Activated CD8-positive, alpha-beta T cell treated with anti-CD3 and anti-CD28 coated beads for 36 hours (primary cell): ENCODE measurements around the gene TMEM179B. TPM values are rescaled to one million over a fixed set of nuclear protein-coding genes. Genes with fewer than 3 reads are reported as not detected.
A peak's percentile ranks its signal among the peaks of the same experiment; 100 is the strongest.
"Not testable (repeated sequence)": the region's sequence is repeated elsewhere in the genome, so short reads cannot be mapped to it uniquely, and the experiment has no call there.

ENCODE experiments used
- ATAC-seq: fragments of 200-7000 bp; cut with Tn5 transposase; one replicate; pipeline ENCODE4 v1.10.0; 2021; ENCODE audit warnings: mild to moderate bottlenecking, moderate library complexity
- CTCF ChIA-PET: fragments of 350-600 bp; sonication (Branson Sonifier 250); formaldehyde crosslinking; loops from one replicate; lab custom pipeline; 2021; ENCODE audit warnings: antibody characterized with exemption; lab: Charles Lee
- POLR2A ChIA-PET: fragments of 350-600 bp; sonication (Branson Sonifier 250); formaldehyde crosslinking; loops from one replicate; lab custom pipeline; 2021; ENCODE audit warnings: antibody characterized with exemption; lab: Charles Lee
- DNase-seq: peaks from one replicate; pipeline ENCODE4 v3.0.0-alpha.2; 2020
- H3K27ac Mint-ChIP-seq: one replicate; pipeline ENCODE4 v1.8.0; 2021; ENCODE audit warnings: mild to moderate bottlenecking, mixed read lengths
- H3K27me3 Mint-ChIP-seq: one replicate; pipeline ENCODE4 v1.8.0; 2021; ENCODE audit warnings: mixed read lengths
- H3K36me3 Mint-ChIP-seq: one replicate; pipeline ENCODE4 v1.8.0; 2021; ENCODE audit warnings: low read depth, mixed read lengths
- H3K4me1 Mint-ChIP-seq: one replicate; pipeline ENCODE4 v1.8.0; 2021; ENCODE audit warnings: low read depth, mixed read lengths
- H3K4me3 Mint-ChIP-seq: one replicate; pipeline ENCODE4 v1.8.0; 2021; ENCODE audit warnings: mild to moderate bottlenecking, moderate library complexity, mixed read lengths
- H3K9me3 Mint-ChIP-seq: one replicate; pipeline ENCODE4 v1.8.0; 2021; ENCODE audit warnings: mixed read lengths
- intact Hi-C: fragments of 100-400 bp; cut with micrococcal nuclease; formaldehyde crosslinking; loops from one replicate; pipeline ENCODE4 v1.10.0; 2022
- total RNA-seq, 2 experiments: library from RNA; stranded (reverse); gene quantifications; one replicate each; pipeline ENCODE4 v1.2.3, GENCODE V29; 2021
- TF ChIP-seq, protein P1 (sequence below): fragments of 200-600 bp; IDR thresholded peaks from one replicate; pipeline ENCODE4 v1.8.0; 2022; ENCODE audit warnings: antibody characterized with exemption, mild to moderate bottlenecking

TMEM179B gene, protein sequence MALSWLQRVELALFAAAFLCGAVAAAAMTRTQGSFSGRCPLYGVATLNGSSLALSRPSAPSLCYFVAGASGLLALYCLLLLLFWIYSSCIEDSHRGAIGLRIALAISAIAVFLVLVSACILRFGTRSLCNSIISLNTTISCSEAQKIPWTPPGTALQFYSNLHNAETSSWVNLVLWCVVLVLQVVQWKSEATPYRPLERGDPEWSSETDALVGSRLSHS
- total RNA-seq, result 10 to 100 TPM; 18.6 to 19.5 TPM

DNA sequence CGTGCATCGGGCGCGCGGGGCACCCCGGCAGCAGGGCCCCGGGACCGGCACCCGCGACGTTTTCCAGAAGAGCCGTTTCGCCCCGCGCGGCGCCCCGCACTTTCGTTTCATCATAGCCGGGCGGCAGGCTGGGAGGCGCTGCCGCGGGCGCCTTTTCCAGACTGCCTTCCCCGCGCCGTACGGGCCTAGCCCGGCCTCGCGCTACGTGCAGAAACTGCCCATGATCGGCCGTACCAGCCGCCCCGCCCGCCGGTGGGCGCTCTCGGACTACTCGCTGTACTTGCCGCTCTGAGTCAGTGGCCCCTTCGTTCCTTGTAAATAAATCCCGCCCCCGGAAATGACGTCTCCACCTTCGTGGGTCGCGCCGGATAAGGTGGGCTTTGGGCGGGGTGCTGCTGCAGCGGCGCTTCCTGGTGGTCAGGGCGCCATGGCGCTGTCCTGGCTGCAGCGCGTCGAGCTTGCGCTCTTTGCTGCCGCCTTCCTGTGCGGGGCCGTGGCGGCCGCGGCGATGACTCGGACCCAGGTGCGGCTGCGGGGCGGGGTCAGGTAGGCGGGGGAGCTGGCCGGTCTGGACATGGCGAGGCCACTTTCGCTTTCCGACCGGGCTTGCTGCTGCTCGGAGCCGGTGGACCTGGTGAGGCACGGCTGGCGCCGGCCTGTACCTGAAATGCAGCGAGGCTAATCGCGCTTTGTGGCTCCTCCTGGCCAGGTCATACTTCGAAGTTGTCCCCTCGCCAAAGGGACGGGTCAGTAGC lies at the start of gene TMEM179B:
TMEM179B (plus strand) TSS at position 398 of the 755 bp plus-strand sequence; CDS start at position 428, 30 bp downstream.
- TF ChIP-seq, protein P1, sequence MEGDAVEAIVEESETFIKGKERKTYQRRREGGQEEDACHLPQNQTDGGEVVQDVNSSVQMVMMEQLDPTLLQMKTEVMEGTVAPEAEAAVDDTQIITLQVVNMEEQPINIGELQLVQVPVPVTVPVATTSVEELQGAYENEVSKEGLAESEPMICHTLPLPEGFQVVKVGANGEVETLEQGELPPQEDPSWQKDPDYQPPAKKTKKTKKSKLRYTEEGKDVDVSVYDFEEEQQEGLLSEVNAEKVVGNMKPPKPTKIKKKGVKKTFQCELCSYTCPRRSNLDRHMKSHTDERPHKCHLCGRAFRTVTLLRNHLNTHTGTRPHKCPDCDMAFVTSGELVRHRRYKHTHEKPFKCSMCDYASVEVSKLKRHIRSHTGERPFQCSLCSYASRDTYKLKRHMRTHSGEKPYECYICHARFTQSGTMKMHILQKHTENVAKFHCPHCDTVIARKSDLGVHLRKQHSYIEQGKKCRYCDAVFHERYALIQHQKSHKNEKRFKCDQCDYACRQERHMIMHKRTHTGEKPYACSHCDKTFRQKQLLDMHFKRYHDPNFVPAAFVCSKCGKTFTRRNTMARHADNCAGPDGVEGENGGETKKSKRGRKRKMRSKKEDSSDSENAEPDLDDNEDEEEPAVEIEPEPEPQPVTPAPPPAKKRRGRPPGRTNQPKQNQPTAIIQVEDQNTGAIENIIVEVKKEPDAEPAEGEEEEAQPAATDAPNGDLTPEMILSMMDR, result peak; percentile 69
- Mint-ChIP-seq H3K27me3 (no peaks in the 10 kb centered on the region), H3K36me3 (peaks cover 52% of the 10 kb centered on the region), H3K9me3 (no peaks in the 10 kb centered on the region), H3K27ac (peak within 1 kb of the TSS; percentile 95), H3K4me1 (peaks cover 41% of the 10 kb centered on the region), H3K4me3 (peak within 1 kb of the TSS; percentile 95)
- peak; percentile 100 for DNase-seq
- ChIA-PET CTCF (interaction anchor here (0.7 to 5.3 kb wide), 50 partner anchors 9 to 1079 kb away, joined by 3 to 74 read pairs (median 8); partner anchors contain the start of genes HNRNPUL2, NXF1, POLR2G and SLC3A2), POLR2A (interaction anchor here (0.6 to 11.0 kb wide), 28 partner anchors 9 to 518 kb away, joined by 3 to 228 read pairs (median 5); partner anchors contain the start of genes HNRNPUL2, LBHD1, NXF1 and POLR2G)
- ATAC-seq, result peak; percentile 75
- intact Hi-C loops, result loop anchor here (5.0 kb wide), 2 partner anchors 45 to 95 kb away; partner anchors contain the start of genes SLC3A2, STX5 and TEX54

DNA sequence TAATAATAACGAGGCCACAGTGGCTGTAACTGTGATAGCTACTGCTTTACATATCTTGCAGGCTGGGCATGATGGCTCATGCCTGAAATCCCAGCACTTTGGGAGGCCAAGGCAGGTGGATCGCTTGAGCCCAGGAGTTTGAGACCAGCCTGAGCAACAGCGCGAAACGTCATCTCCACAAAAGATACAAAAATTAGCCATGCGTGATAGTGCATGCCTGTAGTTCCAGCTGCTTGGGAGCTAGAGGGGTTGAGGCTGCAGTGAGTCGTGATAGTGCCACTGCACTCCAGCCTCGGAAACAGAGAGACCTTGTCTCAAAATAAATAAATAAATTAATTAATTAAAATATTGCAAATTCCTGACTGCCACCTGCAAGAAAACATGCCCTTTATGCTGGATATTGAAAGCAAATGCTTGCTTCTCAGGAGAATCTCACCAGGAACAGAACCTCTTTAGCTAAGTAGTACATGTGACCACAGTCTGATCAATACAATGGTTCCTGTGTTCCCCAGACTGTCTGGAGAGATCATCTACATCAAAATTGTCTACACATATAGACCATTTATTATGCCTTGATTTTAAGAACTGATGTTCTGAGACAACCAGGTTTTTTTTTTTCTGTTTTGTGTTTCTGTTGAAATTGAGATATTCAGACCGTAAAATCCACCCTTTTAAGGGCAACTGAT lies 39.6 kb upstream of the TMEM179B start:
- TF ChIP-seq, protein P1, result no peak
- no peak for ATAC-seq
- POLR2A ChIA-PET, result interaction anchor here (0.7 to 1.4 kb wide), 4 partner anchors 10 to 134 kb away, joined by 3 to 4 read pairs (median 4); partner anchors contain the start of gene SLC3A2
- Mint-ChIP-seq H3K4me3 (no peak overlapping the region), H3K4me1 (peaks cover 20% of the 10 kb centered on the region), H3K27ac (peak overlapping the region; percentile 36), H3K36me3 (peaks cover 7% of the 10 kb centered on the region), H3K27me3 (no peaks in the 10 kb centered on the region), H3K9me3 (no peaks in the 10 kb centered on the region)
- CTCF ChIA-PET, result interaction anchor here (0.9 to 1.4 kb wide), 6 partner anchors 14 to 115 kb away, joined by 3 to 7 read pairs (median 3); partner anchors contain the start of genes POLR2G and TMEM179B
- intact Hi-C loops, result no loop called here
- no peak for DNase-seq

DNA sequence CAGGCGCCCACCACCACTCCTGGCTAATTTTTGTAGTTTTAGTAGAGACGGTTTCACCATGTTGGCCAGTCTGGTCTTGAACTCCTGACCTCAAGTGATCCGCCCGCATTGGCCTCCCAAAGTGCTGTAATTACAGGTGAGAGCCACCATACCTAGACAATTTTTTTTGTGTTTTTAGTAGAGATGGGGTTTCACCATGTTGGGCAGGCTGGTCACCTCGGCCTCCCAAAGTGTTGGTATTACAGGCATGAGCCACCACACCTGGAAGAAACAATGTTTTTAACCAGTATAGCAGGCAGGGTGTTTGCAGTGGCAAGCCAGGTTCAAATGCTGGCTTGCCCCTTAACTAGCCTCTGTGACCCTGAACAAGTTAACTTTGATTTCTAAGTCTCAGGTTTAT lies 37.3 kb upstream of the TMEM179B start:
- peaks cover 29% of the 10 kb centered on the region for H3K4me1 Mint-ChIP-seq
- ATAC-seq, intact Hi-C loops, H3K27ac Mint-ChIP-seq, H3K4me3 Mint-ChIP-seq, POLR2A ChIA-PET, DNase-seq, H3K27me3 Mint-ChIP-seq, H3K9me3 Mint-ChIP-seq: not testable (repeated sequence)
- peaks cover 13% of the 10 kb centered on the region for H3K36me3 Mint-ChIP-seq
- CTCF ChIA-PET, result interaction anchor here (1.2 kb wide), 1 partner anchor 12 kb away, joined by 3 read pairs; no protein-coding TSS in a partner anchor

DNA sequence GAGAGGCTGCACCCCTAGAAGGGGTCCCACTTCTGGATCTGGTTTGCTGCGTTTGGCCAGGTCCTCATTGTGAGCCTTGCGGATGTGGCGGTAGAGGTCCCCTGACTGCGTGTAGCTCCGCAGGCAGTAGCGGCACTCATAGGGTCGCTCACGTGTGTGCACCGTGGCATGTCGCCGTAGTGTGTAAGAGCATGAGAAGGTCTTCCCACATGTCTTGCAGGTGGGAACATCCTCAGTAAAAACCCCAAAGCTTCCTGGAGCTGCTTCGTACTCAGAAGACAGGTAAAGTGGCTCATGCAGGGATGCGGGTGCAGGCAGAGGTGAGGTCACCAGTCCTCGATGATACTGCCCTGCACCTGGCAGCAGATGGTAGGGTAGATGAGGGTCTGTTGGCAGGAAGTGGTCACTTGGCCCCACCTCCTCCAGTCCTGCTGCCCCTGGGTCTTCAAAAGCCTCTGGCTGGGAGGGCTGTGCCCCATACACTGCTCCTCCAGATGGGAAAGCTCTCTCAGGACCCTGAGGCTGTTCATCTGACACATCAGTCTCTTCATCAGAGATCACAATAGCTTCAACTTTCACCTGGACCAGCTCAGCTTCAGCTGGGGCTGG lies 34.9 kb upstream of the TMEM179B start:
- H3K27me3 Mint-ChIP-seq, result no peaks in the 10 kb centered on the region
- ATAC-seq (no peak), DNase-seq (no peak)
- H3K4me3 Mint-ChIP-seq, result no peak overlapping the region
- ChIA-PET CTCF (interaction anchor here (0.7 kb wide), 2 partner anchors 11 to 34 kb away, joined by 3 to 5 read pairs; no protein-coding TSS in a partner anchor), POLR2A (interaction anchor here (0.6 to 5.2 kb wide), 11 partner anchors 10 to 103 kb away, joined by 3 to 31 read pairs (median 7); partner anchors contain the start of genes NXF1, POLR2G and TAF6L)
- peaks cover 13% of the 10 kb centered on the region for H3K36me3 Mint-ChIP-seq
- TF ChIP-seq, protein P1, result no peak
- H3K4me1 Mint-ChIP-seq, result peaks cover 29% of the 10 kb centered on the region
- peak overlapping the region; percentile 57 for H3K27ac Mint-ChIP-seq
- no peaks in the 10 kb centered on the region for H3K9me3 Mint-ChIP-seq
- intact Hi-C loops, result no loop called here
